Measurements from ENCODE around the gene CLEC12A.
A peak's percentile ranks its signal among the peaks of the same experiment; 100 is the strongest.
"Not testable (repeated sequence)": the region's sequence is repeated elsewhere in the genome, so short reads cannot be mapped to it uniquely, and the experiment has no call there.

The CLEC12A gene

DNA sequence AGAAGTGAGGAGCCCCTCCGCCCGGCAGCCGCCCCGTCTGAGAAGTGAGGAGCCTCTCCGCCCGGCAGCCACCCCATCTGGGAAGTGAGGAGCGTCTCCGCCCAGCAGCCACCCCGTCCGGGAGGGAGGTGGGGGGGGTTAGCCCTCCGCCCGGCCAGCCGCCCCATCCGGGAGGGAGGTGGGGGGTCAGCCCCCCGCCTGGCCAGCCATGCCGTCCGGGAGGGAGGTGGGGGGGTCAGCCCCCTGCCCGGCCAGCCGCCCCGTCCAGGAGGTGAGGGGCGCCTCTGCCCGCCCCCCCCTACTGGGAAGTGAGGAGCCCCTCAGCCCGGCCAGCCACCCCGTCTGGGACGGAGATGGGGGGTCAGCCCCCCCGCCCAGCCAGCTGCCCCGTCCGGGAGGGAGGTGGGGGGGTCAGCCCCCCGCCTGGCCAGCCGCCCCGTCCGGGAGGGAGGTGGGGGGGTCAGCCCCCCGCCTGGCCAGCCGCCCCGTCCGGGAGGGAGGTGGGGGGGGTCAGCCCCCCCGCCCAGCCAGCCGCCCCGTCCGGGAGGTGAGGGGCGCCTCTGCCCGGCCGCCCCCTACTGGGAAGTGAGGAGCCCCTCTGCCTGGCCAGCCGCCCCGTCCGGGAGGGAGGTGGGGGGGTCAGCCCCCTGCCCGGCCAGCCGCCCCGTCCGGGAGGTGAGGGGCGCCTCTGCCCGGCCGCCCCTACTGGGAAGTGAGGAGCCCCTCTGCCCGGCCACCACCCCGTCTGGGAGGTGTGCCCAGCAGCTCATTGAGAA lies 18.1 kb upstream of the CLEC12A start:
- H3K23ac ChIP-seq (ENCODE audit: low read length); H3K9ac ChIP-seq (ENCODE audit: low read length); H3K4me3 ChIP-seq (ENCODE audit: low read length); H3K27ac ChIP-seq (ENCODE audit: low read depth, low read length); DNase-seq; H3K18ac ChIP-seq (ENCODE audit: low read length); H2BK15ac ChIP-seq (replicated peaks; ENCODE audit: low read depth); H3K56ac ChIP-seq (ENCODE audit: low read length); H4K5ac ChIP-seq (ENCODE audit: low read length); H2AK5ac ChIP-seq (ENCODE audit: low read length); H3K79me1 ChIP-seq (ENCODE audit: low read length); H4K8ac ChIP-seq (ENCODE audit: low read depth, low read length); H3K4me2 ChIP-seq (ENCODE audit: low read length); H3K4ac ChIP-seq (ENCODE audit: low read depth, low read length); H3K4me1 ChIP-seq (ENCODE audit: control insufficient read depth, low read depth, low read length); H2BK5ac ChIP-seq (ENCODE audit: low read length); H3K36me3 ChIP-seq (ENCODE audit: control insufficient read depth, insufficient read depth, low read length); H2BK120ac ChIP-seq (ENCODE audit: low read depth, low read length); H3K79me2 ChIP-seq (ENCODE audit: control insufficient read depth, insufficient read depth, low read length); H3K27me3 ChIP-seq (ENCODE audit: insufficient read depth, low read length, poor library complexity): not testable (repeated sequence)
- WGBS (ENCODE audit: extremely low coverage, insufficient coverage, low lambda C conversion rate) = no CpG with 5 or more reads among the region's 55 CpGs

DNA sequence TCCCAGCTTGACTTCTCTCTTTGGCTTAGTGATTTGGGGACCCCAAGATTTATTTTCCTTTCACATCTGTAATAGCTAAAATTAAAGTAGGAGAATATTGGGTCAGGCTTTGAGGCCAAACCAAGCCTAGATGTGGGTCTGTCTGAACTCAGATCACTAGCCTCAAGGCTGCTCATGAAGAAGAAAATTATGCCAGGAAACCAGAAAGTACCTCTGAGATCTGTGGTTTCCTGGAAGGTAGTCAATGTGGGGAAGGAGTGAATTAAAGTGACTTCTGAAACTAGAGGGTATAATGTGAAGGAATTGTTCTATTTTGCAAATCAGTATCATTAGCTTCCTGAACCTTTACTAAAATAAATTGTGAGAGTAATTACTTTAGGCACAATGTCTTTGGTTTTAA lies 13.4 kb upstream of the CLEC12A start:
- Histone ChIP-seq H3K9ac (ENCODE audit: low read length) (no peak overlapping the region), H3K36me3 (ENCODE audit: control insufficient read depth, insufficient read depth, low read length) (no peaks in the 10 kb centered on the region), H3K27ac (ENCODE audit: low read depth, low read length) (no peak overlapping the region), H4K8ac (ENCODE audit: low read depth, low read length) (no peak overlapping the region), H2BK120ac (ENCODE audit: low read depth, low read length) (no peak overlapping the region), H2AK5ac (ENCODE audit: low read length) (no peak overlapping the region), H3K23ac (ENCODE audit: low read length) (no peak overlapping the region), H3K4me1 (ENCODE audit: control insufficient read depth, low read depth, low read length) (peaks cover 2% of the 10 kb centered on the region), H3K79me2 (ENCODE audit: control insufficient read depth, insufficient read depth, low read length) (no peaks in the 10 kb centered on the region), H3K4me3 (ENCODE audit: low read length) (no peak overlapping the region), H2BK5ac (ENCODE audit: low read length) (no peak overlapping the region), H3K56ac (ENCODE audit: low read length) (no peak overlapping the region), H3K79me1 (ENCODE audit: low read length) (no peaks in the 10 kb centered on the region), H3K4me2 (ENCODE audit: low read length) (no peak overlapping the region), H2BK15ac (replicated peaks; ENCODE audit: low read depth) (no peak overlapping the region), H3K4ac (ENCODE audit: low read depth, low read length) (no peak overlapping the region), H4K5ac (ENCODE audit: low read length) (no peak overlapping the region), H3K27me3 (ENCODE audit: insufficient read depth, low read length, poor library complexity) (no peaks in the 10 kb centered on the region), H3K18ac (ENCODE audit: low read length) (no peak overlapping the region)
- no peak for DNase-seq

DNA sequence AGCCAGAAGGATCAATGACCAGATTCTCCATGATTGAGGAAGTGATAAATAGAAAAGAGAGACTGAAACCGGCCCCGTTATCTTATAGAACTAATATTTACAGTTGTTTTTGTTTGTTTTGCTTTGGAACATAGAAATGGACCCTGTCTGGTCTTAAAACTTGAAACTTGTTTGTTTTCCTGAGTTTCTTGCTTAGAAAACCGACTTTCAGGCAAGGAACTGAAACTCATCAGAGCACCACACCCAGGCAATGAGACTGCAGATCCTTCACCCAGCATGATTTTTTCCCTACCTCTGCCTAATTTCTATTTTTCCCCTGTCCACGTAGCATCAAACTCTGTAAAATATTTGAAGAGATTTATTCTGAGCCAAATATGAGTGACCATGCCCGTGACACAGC lies 10.6 kb upstream of the CLEC12A start:
- H3K9ac ChIP-seq (ENCODE audit: low read length) = no peak overlapping the region
- peaks cover 2% of the 10 kb centered on the region for H3K4me1 ChIP-seq (ENCODE audit: control insufficient read depth, low read depth, low read length)
- H3K27ac ChIP-seq (ENCODE audit: low read depth, low read length) = no peak overlapping the region
- H4K8ac ChIP-seq (ENCODE audit: low read depth, low read length) = no peak overlapping the region
- H2AK5ac ChIP-seq (ENCODE audit: low read length) = no peak overlapping the region
- no peaks in the 10 kb centered on the region for H3K27me3 ChIP-seq (ENCODE audit: insufficient read depth, low read length, poor library complexity)
- H3K56ac ChIP-seq (ENCODE audit: low read length) = no peak overlapping the region
- H4K5ac ChIP-seq (ENCODE audit: low read length) = no peak overlapping the region
- H3K4ac ChIP-seq (ENCODE audit: low read depth, low read length) = no peak overlapping the region
- H3K79me2 ChIP-seq (ENCODE audit: control insufficient read depth, insufficient read depth, low read length) = no peaks in the 10 kb centered on the region
- no peaks in the 10 kb centered on the region for H3K79me1 ChIP-seq (ENCODE audit: low read length)
- no peaks in the 10 kb centered on the region for H3K36me3 ChIP-seq (ENCODE audit: control insufficient read depth, insufficient read depth, low read length)
- DNase-seq = no peak
- no peak overlapping the region for H3K4me3 ChIP-seq (ENCODE audit: low read length)
- H3K4me2 ChIP-seq (ENCODE audit: low read length) = no peak overlapping the region
- H2BK120ac ChIP-seq (ENCODE audit: low read depth, low read length) = no peak overlapping the region
- no CpG with 5 or more reads among the region's 5 CpGs for WGBS (ENCODE audit: extremely low coverage, insufficient coverage, low lambda C conversion rate)
- peak overlapping the region; percentile 18 for H3K18ac ChIP-seq (ENCODE audit: low read length)
- no peak overlapping the region for H2BK5ac ChIP-seq (ENCODE audit: low read length)
- H2BK15ac ChIP-seq (replicated peaks; ENCODE audit: low read depth) = no peak overlapping the region
- H3K23ac ChIP-seq (ENCODE audit: low read length) = no peak overlapping the region

GRCh38 chr12:9961106-9961505 lies 10.1 kb upstream of the CLEC12A start:
- H3K27me3 ChIP-seq (ENCODE audit: insufficient read depth, low read length, poor library complexity) = no peaks in the 10 kb centered on the region
- DNase-seq = no peak
- no peak overlapping the region for H3K4ac ChIP-seq (ENCODE audit: low read depth, low read length)
- no peaks in the 10 kb centered on the region for H3K79me1 ChIP-seq (ENCODE audit: low read length)
- H3K36me3 ChIP-seq (ENCODE audit: control insufficient read depth, insufficient read depth, low read length) = no peaks in the 10 kb centered on the region
- no peaks in the 10 kb centered on the region for H3K79me2 ChIP-seq (ENCODE audit: control insufficient read depth, insufficient read depth, low read length)
- H3K4me3 ChIP-seq (ENCODE audit: low read length) = no peak overlapping the region
- no peak overlapping the region for H3K27ac ChIP-seq (ENCODE audit: low read depth, low read length)
- no peak overlapping the region for H3K23ac ChIP-seq (ENCODE audit: low read length)
- H3K4me1 ChIP-seq (ENCODE audit: control insufficient read depth, low read depth, low read length) = peaks cover 2% of the 10 kb centered on the region
- no peak overlapping the region for H2BK15ac ChIP-seq (replicated peaks; ENCODE audit: low read depth)
- H3K4me2 ChIP-seq (ENCODE audit: low read length) = no peak overlapping the region
- WGBS (ENCODE audit: extremely low coverage, insufficient coverage, low lambda C conversion rate) = no CpG with 5 or more reads among the region's 3 CpGs
- H4K8ac ChIP-seq (ENCODE audit: low read depth, low read length) = no peak overlapping the region
- no peak overlapping the region for H2BK5ac ChIP-seq (ENCODE audit: low read length)
- no peak overlapping the region for H3K56ac ChIP-seq (ENCODE audit: low read length)
- no peak overlapping the region for H2BK120ac ChIP-seq (ENCODE audit: low read depth, low read length)
- H4K5ac ChIP-seq (ENCODE audit: low read length) = no peak overlapping the region
- H2AK5ac ChIP-seq (ENCODE audit: low read length) = no peak overlapping the region
- H3K9ac ChIP-seq (ENCODE audit: low read length) = no peak overlapping the region
- H3K18ac ChIP-seq (ENCODE audit: low read length) = no peak overlapping the region

GRCh38 chr12:9961901-9962300 lies 9.3 kb upstream of the CLEC12A start:
- Histone ChIP-seq H3K79me1 (ENCODE audit: low read length) (no peaks in the 10 kb centered on the region), H3K9ac (ENCODE audit: low read length) (no peak overlapping the region), H2BK15ac (replicated peaks; ENCODE audit: low read depth) (no peak overlapping the region), H3K56ac (ENCODE audit: low read length) (no peak overlapping the region), H3K27ac (ENCODE audit: low read depth, low read length) (no peak overlapping the region), H3K27me3 (ENCODE audit: insufficient read depth, low read length, poor library complexity) (no peaks in the 10 kb centered on the region), H3K79me2 (ENCODE audit: control insufficient read depth, insufficient read depth, low read length) (no peaks in the 10 kb centered on the region), H3K4me3 (ENCODE audit: low read length) (no peak overlapping the region), H3K36me3 (ENCODE audit: control insufficient read depth, insufficient read depth, low read length) (no peaks in the 10 kb centered on the region), H2BK120ac (ENCODE audit: low read depth, low read length) (no peak overlapping the region), H3K4me2 (ENCODE audit: low read length) (no peak overlapping the region), H3K4ac (ENCODE audit: low read depth, low read length) (no peak overlapping the region), H2AK5ac (ENCODE audit: low read length) (no peak overlapping the region), H3K4me1 (ENCODE audit: control insufficient read depth, low read depth, low read length) (peaks cover 2% of the 10 kb centered on the region), H2BK5ac (ENCODE audit: low read length) (no peak overlapping the region), H3K23ac (ENCODE audit: low read length) (no peak overlapping the region), H3K18ac (ENCODE audit: low read length) (no peak overlapping the region), H4K8ac (ENCODE audit: low read depth, low read length) (no peak overlapping the region), H4K5ac (ENCODE audit: low read length) (no peak overlapping the region)
- no peak for DNase-seq
- no CpG with 5 or more reads among the region's 3 CpGs for WGBS (ENCODE audit: extremely low coverage, insufficient coverage, low lambda C conversion rate)

GRCh38 chr12:9969673-9970072 lies 1.5 kb upstream of the CLEC12A start:
- H3K18ac ChIP-seq (ENCODE audit: low read length) = no peak overlapping the region
- H3K27me3 ChIP-seq (ENCODE audit: insufficient read depth, low read length, poor library complexity) = no peaks in the 10 kb centered on the region
- no peak overlapping the region for H3K9ac ChIP-seq (ENCODE audit: low read length)
- no peak overlapping the region for H3K27ac ChIP-seq (ENCODE audit: low read depth, low read length)
- no peak overlapping the region for H3K4me2 ChIP-seq (ENCODE audit: low read length)
- H3K4me1 ChIP-seq (ENCODE audit: control insufficient read depth, low read depth, low read length) = no peaks in the 10 kb centered on the region
- no peak overlapping the region for H2BK5ac ChIP-seq (ENCODE audit: low read length)
- H3K36me3 ChIP-seq (ENCODE audit: control insufficient read depth, insufficient read depth, low read length) = no peaks in the 10 kb centered on the region
- no peak overlapping the region for H2BK15ac ChIP-seq (replicated peaks; ENCODE audit: low read depth)
- no peak overlapping the region for H4K5ac ChIP-seq (ENCODE audit: low read length)
- H3K4ac ChIP-seq (ENCODE audit: low read depth, low read length) = no peak overlapping the region
- no peak overlapping the region for H3K56ac ChIP-seq (ENCODE audit: low read length)
- no peaks in the 10 kb centered on the region for H3K79me2 ChIP-seq (ENCODE audit: control insufficient read depth, insufficient read depth, low read length)
- H2AK5ac ChIP-seq (ENCODE audit: low read length) = no peak overlapping the region
- no peak overlapping the region for H3K4me3 ChIP-seq (ENCODE audit: low read length)
- H4K8ac ChIP-seq (ENCODE audit: low read depth, low read length) = no peak overlapping the region
- WGBS (ENCODE audit: extremely low coverage, insufficient coverage, low lambda C conversion rate) = no CpG with 5 or more reads among the region's 2 CpGs
- no peak for DNase-seq
- no peak overlapping the region for H2BK120ac ChIP-seq (ENCODE audit: low read depth, low read length)
- H3K79me1 ChIP-seq (ENCODE audit: low read length) = no peaks in the 10 kb centered on the region
- H3K23ac ChIP-seq (ENCODE audit: low read length) = no peak overlapping the region

All from mesendoderm (in vitro differentiated cells).